ENCODE data around the gene WWC1. TPM values are rescaled to one million over a fixed set of nuclear protein-coding genes. Genes with fewer than 3 reads are reported as not detected.

WWC1 gene
- total RNA-seq, 1 donor from 2014 or later = 18.7 TPM

GRCh38 chr5:168302785-168303184 is 11.3 kb downstream of the WWC1 start:
- no peak for DNase-seq (ENCODE audit: extremely low spot score in 2 of 2)
- no peaks in the 10 kb centered on the region for H3K4me1 ChIP-seq
- H3K27me3 ChIP-seq = no peaks in the 10 kb centered on the region
- intact Hi-C loops (cut with DNase I) = no loop called here
- no peaks in the 10 kb centered on the region for H3K36me3 ChIP-seq
- H3K4me3 ChIP-seq = no peak overlapping the region
- no peaks in the 10 kb centered on the region for H3K9me3 ChIP-seq
- no peak for TF ChIP-seq POLR2A (IDR thresholded peaks at IDR 0.05)
- no peak overlapping the region for H3K27ac ChIP-seq

- no peaks in the 10 kb centered on the region for H3K4me1 ChIP-seq
These were observed 12.1 kb downstream of the WWC1 start for GRCh38 chr5:168303393-168304025.

GRCh38 chr5:168304349-168304748 is 12.9 kb downstream of the WWC1 start:
- Histone ChIP-seq H3K4me3 (no peak overlapping the region), H3K9me3 (no peaks in the 10 kb centered on the region), H3K36me3 (no peaks in the 10 kb centered on the region), H3K27me3 (no peaks in the 10 kb centered on the region), H3K27ac (no peak overlapping the region), H3K4me1 (no peaks in the 10 kb centered on the region)
- TF ChIP-seq POLR2AphosphoS5 (IDR thresholded peaks at IDR 0.05; ENCODE audit: insufficient read depth in 1 of 2, low read depth in 1 of 2) (no peak), POLR2A (IDR thresholded peaks at IDR 0.05) (no peak), CTCF (IDR thresholded peaks at IDR 0.05) (no peak)
- DNase-seq (ENCODE audit: extremely low spot score in 2 of 2) = no peak
- intact Hi-C loops (cut with DNase I) = no loop called here

More at GRCh38 chr5:168303393-168304025, 12.1 kb downstream of the WWC1 start:
- Histone ChIP-seq H3K27me3 (no peaks in the 10 kb centered on the region), H3K36me3 (no peaks in the 10 kb centered on the region), H3K4me3 (no peak overlapping the region), H3K9me3 (no peaks in the 10 kb centered on the region), H3K27ac (no peak overlapping the region)
- no peak for DNase-seq (ENCODE audit: extremely low spot score in 2 of 2)
- intact Hi-C loops (cut with DNase I) = no loop called here
- TF ChIP-seq POLR2A (IDR thresholded peaks at IDR 0.05) = no peak
- no peak for TF ChIP-seq POLR2AphosphoS5 (IDR thresholded peaks at IDR 0.05; ENCODE audit: insufficient read depth in 1 of 2, low read depth in 1 of 2)

DNA sequence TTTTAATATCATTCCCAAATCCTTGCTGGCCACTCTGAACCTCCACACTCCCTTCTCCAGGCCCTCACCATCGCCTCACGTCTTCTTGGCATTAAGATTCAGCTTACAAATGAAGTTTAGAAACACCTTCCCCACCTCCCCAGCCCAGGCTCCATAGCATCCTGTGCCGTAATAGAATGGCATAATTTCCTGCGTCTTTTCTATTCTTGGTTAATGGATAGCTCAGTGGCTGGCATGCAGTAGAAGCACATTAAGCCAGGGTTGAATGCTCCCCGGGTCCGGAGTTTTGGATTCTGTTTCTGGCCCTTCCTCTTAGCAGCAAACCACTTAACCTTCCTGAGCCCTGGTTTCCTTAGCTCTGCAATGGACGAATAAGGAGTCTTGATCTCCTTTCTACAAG is 13.8 kb downstream of the WWC1 start:
- H3K9me3 ChIP-seq = no peaks in the 10 kb centered on the region
- H3K36me3 ChIP-seq = no peaks in the 10 kb centered on the region
- H3K4me3 ChIP-seq = no peak overlapping the region
- no peak overlapping the region for H3K27ac ChIP-seq
- TF ChIP-seq POLR2A (IDR thresholded peaks at IDR 0.05) (no peak), POLR2AphosphoS5 (IDR thresholded peaks at IDR 0.05; ENCODE audit: insufficient read depth in 1 of 2, low read depth in 1 of 2) (no peak), CTCF (IDR thresholded peaks at IDR 0.05) (no peak)
- intact Hi-C loops (cut with DNase I) = no loop called here
- DNase-seq (ENCODE audit: extremely low spot score in 2 of 2) = no peak
- no peaks in the 10 kb centered on the region for H3K4me1 ChIP-seq
- H3K27me3 ChIP-seq = no peaks in the 10 kb centered on the region

GRCh38 chr5:168307022-168307421 is 15.6 kb downstream of the WWC1 start:
- no peak overlapping the region for H3K4me3 ChIP-seq
- no peaks in the 10 kb centered on the region for H3K36me3 ChIP-seq
- no peaks in the 10 kb centered on the region for H3K4me1 ChIP-seq
- no peak overlapping the region for H3K27ac ChIP-seq
- no peaks in the 10 kb centered on the region for H3K9me3 ChIP-seq
- H3K27me3 ChIP-seq = no peaks in the 10 kb centered on the region
- intact Hi-C loops (cut with DNase I) = no loop called here
- TF ChIP-seq CTCF (IDR thresholded peaks at IDR 0.05) (no peak), POLR2AphosphoS5 (IDR thresholded peaks at IDR 0.05; ENCODE audit: insufficient read depth in 1 of 2, low read depth in 1 of 2) (no peak), POLR2A (IDR thresholded peaks at IDR 0.05) (no peak)
- no peak for DNase-seq (ENCODE audit: extremely low spot score in 2 of 2)

- intact Hi-C loops (cut with DNase I) = no loop called here
- Histone ChIP-seq H3K4me1 (no peaks in the 10 kb centered on the region), H3K4me3 (no peak overlapping the region), H3K27me3 (no peaks in the 10 kb centered on the region), H3K9me3 (no peaks in the 10 kb centered on the region), H3K36me3 (no peaks in the 10 kb centered on the region), H3K27ac (no peak overlapping the region)
- TF ChIP-seq POLR2AphosphoS5 (IDR thresholded peaks at IDR 0.05; ENCODE audit: insufficient read depth in 1 of 2, low read depth in 1 of 2) = no peak
- no peak for TF ChIP-seq CTCF (IDR thresholded peaks at IDR 0.05)
- TF ChIP-seq POLR2A (IDR thresholded peaks at IDR 0.05) = no peak
- DNase-seq (ENCODE audit: extremely low spot score in 2 of 2) = no peak
These were observed 16.6 kb downstream of the WWC1 start for GRCh38 chr5:168307925-168308584.

Data from vagina (tissue), 2 donors.